ENCODE measurements around the gene SLC30A7. TPM values are rescaled to one million over a fixed set of nuclear protein-coding genes. Genes with fewer than 3 reads are reported as not detected.

Gene SLC30A7
- polyA plus RNA-seq, 1 of the 3 experiments (the other 2 are of a cell fraction): 4.0 TPM

GRCh38 chr1:101029184-101029583 lies 133.3 kb downstream of the SLC30A7 start:
- H3K4me3 ChIP-seq (ENCODE audit: low read depth in 2 of 2, low read length in 1 of 2): no peak overlapping the region
- no peak overlapping the region for H3K4me2 ChIP-seq
- DNase-seq: no peak
- TF ChIP-seq MAX (IDR thresholded peaks at IDR 0.05; ENCODE audit: low read depth) (no peak), PBX3 (IDR thresholded peaks at IDR 0.05) (no peak), TCF12 (IDR thresholded peaks at IDR 0.05) (no peak), FOSL2 (IDR thresholded peaks at IDR 0.05; ENCODE audit: borderline replicate concordance, low read depth) (no peak), CTCF (IDR thresholded peaks at IDR 0.05) (no peak), EZH2phosphoT487 (IDR thresholded peaks at IDR 0.05; ENCODE audit: borderline replicate concordance, low read depth) (no peak), ELF1 (IDR thresholded peaks at IDR 0.05) (no peak), REST (IDR thresholded peaks at IDR 0.05; ENCODE audit: low read depth, low read length) (no peak), RFX5 (IDR thresholded peaks at IDR 0.05; ENCODE audit: low read length) (no peak), RAD21 (IDR thresholded peaks at IDR 0.05; ENCODE audit: low read length) (no peak), GATA2 (CRISPR knock-in tag; IDR thresholded peaks at IDR 0.05) (no peak), POLR2AphosphoS5 (IDR thresholded peaks at IDR 0.05; ENCODE audit: low read depth, low read length) (no peak), IRF3 (IDR thresholded peaks at IDR 0.05; ENCODE audit: low read depth, low read length) (no peak)
- POLR2A ChIA-PET: no interaction called here
- H3K27me3 ChIP-seq (ENCODE audit: insufficient read depth): no peaks in the 10 kb centered on the region
- H3F3A ChIP-seq (replicated peaks; ENCODE audit: insufficient read depth): no peaks in the 10 kb centered on the region
- 93% methylated on average over 1 of the region's 1 CpG for WGBS (ENCODE audit: low lambda C conversion rate)
- H2AFZ ChIP-seq (ENCODE audit: low read depth): no peak overlapping the region
- peaks cover 0 to 10% of the 10 kb centered on the region in 2 experiments for H3K36me3 ChIP-seq (replicated peaks in 1 of 2; ENCODE audit: control insufficient read depth in 1 of 2, insufficient read depth in 2 of 2, low read length in 1 of 2)
- peaks cover 30% of the 10 kb centered on the region for H3K79me2 ChIP-seq (ENCODE audit: insufficient read depth)
- peaks cover 4 to 6% of the 10 kb centered on the region in 2 experiments; a peak in 2 of 4 replicates for H3K4me1 ChIP-seq (ENCODE audit: control insufficient read depth in 1 of 2, insufficient read depth in 2 of 2, low read depth in 1 of 2, low read length in 1 of 2)
- H3K9ac ChIP-seq: no peak overlapping the region
- no peak overlapping the region for H3K27ac ChIP-seq (ENCODE audit: low read depth in 2 of 2, low read length in 1 of 2)
- no peaks in the 10 kb centered on the region for H4K20me1 ChIP-seq (ENCODE audit: insufficient read depth)
- CTCF ChIA-PET: no interaction called here
- H3K9me2 ChIP-seq: no peaks in the 10 kb centered on the region
- 0 out of 2 replicates have a peak, but pooled peaks cover 3% of the 10 kb centered on the region for H3K9me3 ChIP-seq
